SH-SY5Y (cell line): ENCODE measurements around the gene MAPK6.

Experiments
- GATA2 ChIP-seq: IDR thresholded peaks from 2 replicates; pipeline ENCODE4 v1.6.1; 2011; ENCODE audit warnings: mild to moderate bottlenecking, low read depth, low read length
- GATA3 ChIP-seq: IDR thresholded peaks from 2 replicates; pipeline ENCODE4 v1.6.1; 2011; ENCODE audit warnings: low read depth, mild to moderate bottlenecking, low read length, moderate library complexity

GRCh38 chr15:52004806-52005205, 14.2 kb upstream of the MAPK6 start:
- no peak for TF ChIP-seq GATA2
- no peak for TF ChIP-seq GATA3
